SK-N-MC (cell line): ENCODE data around the gene RTN4RL1.
A peak's percentile ranks its signal among the peaks of the same experiment; 100 is the strongest.

Source experiments
- DNase-seq: peaks from one replicate; pipeline ENCODE4 v3.0.0-alpha.2; 2011; ENCODE audit warnings: low read depth, low spot score
- H3K27ac ChIP-seq: fragments of 200-600 bp; sonication (generic); 2 replicates; pipeline ENCODE4 v1.5.1; 2016; ENCODE audit warnings: mixed run types
- H3K36me3 ChIP-seq: fragments of 200-600 bp; sonication (generic); 2 replicates; pipeline ENCODE4 v1.6.1; 2017; ENCODE audit warnings: antibody characterized with exemption, low read length, mixed read lengths; ENCODE audit not compliant: insufficient read depth
- H3K4me3 ChIP-seq: fragments of 200-600 bp; sonication (generic); 2 replicates; pipeline ENCODE4 v1.5.1; 2016
- H3K9ac ChIP-seq: fragments of 200-600 bp; sonication (generic); 2 replicates; pipeline ENCODE4 v1.8.0; 2017; ENCODE audit warnings: mixed run types, mixed read lengths; ENCODE audit not compliant: insufficient read length
- H3K9me3 ChIP-seq: fragments of 200-600 bp; sonication (generic); 2 replicates; pipeline ENCODE4 v1.6.1; 2017; ENCODE audit warnings: low read depth, mild to moderate bottlenecking, antibody characterized with exemption, low read length, moderate library complexity, mixed read lengths
- EZH2 ChIP-seq: fragments of 200-600 bp; sonication (generic); IDR thresholded peaks from one replicate; pipeline ENCODE4 v1.6.1; 2017; ENCODE audit warnings: antibody characterized with exemption
- FOXP2 ChIP-seq: optimal IDR thresholded peaks from 2 replicates; pipeline ENCODE3; 2011; ENCODE audit warnings: mild to moderate bottlenecking, moderate library complexity; ENCODE audit not compliant: insufficient read depth; ENCODE audit errors: extremely low read length, control extremely low read depth
- POLR2AphosphoS5 ChIP-seq: IDR thresholded peaks from 2 replicates; pipeline ENCODE4 v1.6.1; 2012; ENCODE audit warnings: mild to moderate bottlenecking, low read depth, low read length, borderline replicate concordance

The RTN4RL1 gene

DNA sequence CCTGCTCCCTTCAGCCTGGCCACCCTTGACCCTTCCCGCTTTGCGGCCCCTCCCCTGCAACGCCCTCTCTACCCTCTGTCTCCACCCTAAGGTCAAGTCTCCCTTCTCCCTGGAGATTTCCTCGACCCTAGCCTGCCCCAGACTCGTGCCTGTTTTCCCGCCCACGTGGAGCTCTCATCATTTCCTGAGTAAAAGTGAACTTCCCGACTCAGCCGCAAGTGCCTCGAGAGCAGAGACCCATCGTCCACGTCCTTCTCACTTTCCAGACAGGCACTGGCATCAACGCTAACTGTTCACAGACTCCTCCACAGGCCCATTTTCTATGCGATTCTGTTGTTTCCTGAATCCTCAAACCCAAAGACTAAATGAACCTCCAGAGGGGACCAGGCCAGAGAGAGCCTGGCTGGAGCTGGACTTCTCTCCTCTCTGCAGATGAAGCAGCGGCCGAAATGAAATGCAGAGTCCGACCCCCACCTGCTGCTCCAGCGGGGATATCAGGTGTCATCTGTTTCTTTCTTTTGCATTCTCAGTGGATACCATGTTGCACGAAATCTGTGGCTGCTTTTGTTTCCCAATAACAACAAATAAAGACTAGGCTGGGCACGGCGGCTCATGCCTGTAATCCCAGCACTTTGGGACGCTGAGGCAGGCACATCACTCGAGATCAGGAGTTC is 52.5 kb downstream of the RTN4RL1 start:
- DNase-seq: no peak
- no peak overlapping the region for H3K27ac ChIP-seq

DNA sequence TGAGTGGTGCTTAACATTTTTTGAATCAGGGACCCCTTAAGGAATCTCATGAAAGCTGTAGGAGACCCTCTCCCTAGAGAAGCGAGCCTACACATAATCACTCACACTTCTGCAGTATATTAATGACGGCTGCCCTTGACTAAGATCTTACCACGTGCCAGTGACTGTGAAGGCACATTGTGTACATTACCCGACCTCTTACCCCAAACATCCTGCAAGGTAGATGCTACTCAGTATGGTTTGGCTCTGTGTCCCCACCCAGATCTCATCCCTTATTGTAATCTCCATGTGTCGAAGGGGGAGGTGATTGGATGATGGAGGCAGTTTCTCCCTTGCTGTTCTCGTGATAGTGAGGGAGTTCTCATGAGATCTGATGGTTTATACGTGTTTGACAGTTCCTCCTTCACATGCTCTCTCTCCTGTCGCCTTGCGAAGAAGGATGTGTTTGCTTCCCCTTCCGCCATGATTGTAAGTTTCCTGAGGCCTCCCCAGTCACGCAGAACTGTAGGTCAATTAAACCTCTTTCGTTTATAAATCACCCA is 54.2 kb downstream of the RTN4RL1 start:
- no peak for TF ChIP-seq FOXP2
- no peak for TF ChIP-seq POLR2AphosphoS5
- no peak for TF ChIP-seq EZH2
- no peak overlapping the region for H3K4me3 ChIP-seq
- no peak for DNase-seq

More for the DNA sequence above, 52.5 kb downstream of the RTN4RL1 start:
- no peaks in the 10 kb centered on the region for H3K36me3 ChIP-seq
- TF ChIP-seq POLR2AphosphoS5 (no peak), FOXP2 (no peak), EZH2 (no peak)
- H3K9ac ChIP-seq: no peak overlapping the region
- H3K9me3 ChIP-seq: no peaks in the 10 kb centered on the region
- H3K4me3 ChIP-seq: no peak overlapping the region

DNA sequence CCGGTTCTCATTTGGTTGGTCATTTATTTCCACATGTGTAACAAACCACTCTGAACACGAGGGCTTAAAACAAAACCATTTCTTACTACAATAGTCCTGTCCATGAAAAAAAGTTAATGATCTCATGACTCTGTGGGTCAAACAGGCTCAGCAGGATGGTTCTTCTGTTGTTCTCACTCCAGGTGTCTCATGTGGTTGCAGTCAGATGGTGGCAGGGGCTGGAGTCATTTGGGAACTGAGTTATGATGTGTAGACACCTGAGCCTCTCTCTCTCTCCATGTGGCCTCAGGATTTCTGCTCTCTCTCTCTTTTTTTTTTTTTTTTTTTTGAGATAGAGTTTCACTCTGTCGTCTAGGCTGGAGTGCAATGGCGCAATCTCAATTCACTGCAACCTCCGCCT is 55.4 kb downstream of the RTN4RL1 start:
- Histone ChIP-seq H3K9me3 (no peaks in the 10 kb centered on the region), H3K27ac (no peak overlapping the region), H3K9ac (no peak overlapping the region), H3K4me3 (no peak overlapping the region), H3K36me3 (no peaks in the 10 kb centered on the region)
- no peak for TF ChIP-seq EZH2
- TF ChIP-seq FOXP2: no peak
- no peak for TF ChIP-seq POLR2AphosphoS5
- DNase-seq: no peak

More for the DNA sequence above, 54.2 kb downstream of the RTN4RL1 start:
- H3K9me3 ChIP-seq: no peaks in the 10 kb centered on the region
- H3K36me3 ChIP-seq: no peaks in the 10 kb centered on the region
- H3K9ac ChIP-seq: no peak overlapping the region
- H3K27ac ChIP-seq: no peak overlapping the region

DNA sequence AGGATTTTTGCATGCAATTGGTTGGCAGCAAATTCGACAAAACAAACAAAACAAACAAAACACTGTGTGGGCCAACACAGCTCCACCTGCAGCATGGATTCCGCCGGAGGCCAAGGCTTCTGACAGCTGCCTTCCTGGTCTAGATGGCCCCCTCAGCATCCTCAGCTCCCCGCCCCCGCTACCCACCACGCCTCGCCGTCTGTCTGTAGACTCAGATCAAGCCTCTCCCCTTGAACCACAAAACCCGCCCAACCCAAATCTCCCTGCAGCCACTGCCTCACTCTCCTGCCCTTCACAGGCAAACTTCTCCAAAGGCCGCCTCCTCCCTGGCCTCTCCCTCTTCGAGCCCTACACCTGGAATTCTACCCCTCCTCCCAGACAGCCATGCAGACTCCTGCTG is 57.9 kb downstream of the RTN4RL1 start:
- Histone ChIP-seq H3K9me3 (no peaks in the 10 kb centered on the region), H3K4me3 (no peak overlapping the region), H3K9ac (no peak overlapping the region), H3K36me3 (no peaks in the 10 kb centered on the region), H3K27ac (no peak overlapping the region)
- no peak for DNase-seq
- TF ChIP-seq POLR2AphosphoS5: no peak

DNA sequence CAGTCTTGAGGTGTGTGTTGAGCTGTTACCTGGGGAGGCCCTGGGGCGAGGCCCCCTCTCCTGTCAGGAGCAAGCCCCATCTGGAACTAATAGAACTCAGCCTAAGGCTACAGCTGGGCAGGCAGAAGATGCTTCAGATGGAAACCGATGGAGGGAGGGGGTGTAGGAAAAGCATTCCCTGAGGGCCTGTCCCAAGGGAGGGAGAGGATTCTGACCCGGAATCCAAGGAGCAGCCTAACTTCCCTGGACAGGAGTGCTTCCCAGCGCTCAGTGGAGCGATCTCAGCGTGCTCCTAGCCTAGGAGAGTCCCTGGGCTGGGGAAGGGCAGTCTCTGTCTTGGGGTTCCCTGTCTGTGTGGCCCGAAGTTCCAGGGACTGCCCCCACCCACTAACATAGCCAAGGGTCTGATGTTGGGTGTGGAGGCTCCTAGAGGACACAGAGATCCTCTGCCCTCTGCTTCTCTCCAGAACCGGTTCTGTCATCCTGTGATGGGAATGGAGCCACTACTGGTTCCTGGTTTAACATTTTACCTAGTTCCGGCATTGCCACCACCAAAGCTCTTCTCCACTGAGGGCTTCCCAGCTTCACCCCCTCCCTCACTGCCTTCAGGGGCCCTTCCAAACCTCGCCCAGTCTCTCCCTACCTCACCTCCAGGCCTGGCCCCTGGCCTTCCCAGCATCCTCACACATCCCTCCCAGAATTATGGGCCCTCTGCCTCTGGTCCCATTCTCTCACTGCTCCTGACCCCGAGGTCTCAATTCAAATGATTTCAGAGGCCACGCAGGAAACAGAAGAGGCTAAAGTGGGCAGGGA is 58.7 kb downstream of the RTN4RL1 start:
- no peak overlapping the region for H3K4me3 ChIP-seq
- H3K27ac ChIP-seq: no peak overlapping the region
- H3K36me3 ChIP-seq: no peaks in the 10 kb centered on the region
- no peak overlapping the region for H3K9ac ChIP-seq
- no peak for DNase-seq
- H3K9me3 ChIP-seq: no peaks in the 10 kb centered on the region
- TF ChIP-seq POLR2AphosphoS5 (no peak), FOXP2 (no peak), EZH2 (no peak)

DNA sequence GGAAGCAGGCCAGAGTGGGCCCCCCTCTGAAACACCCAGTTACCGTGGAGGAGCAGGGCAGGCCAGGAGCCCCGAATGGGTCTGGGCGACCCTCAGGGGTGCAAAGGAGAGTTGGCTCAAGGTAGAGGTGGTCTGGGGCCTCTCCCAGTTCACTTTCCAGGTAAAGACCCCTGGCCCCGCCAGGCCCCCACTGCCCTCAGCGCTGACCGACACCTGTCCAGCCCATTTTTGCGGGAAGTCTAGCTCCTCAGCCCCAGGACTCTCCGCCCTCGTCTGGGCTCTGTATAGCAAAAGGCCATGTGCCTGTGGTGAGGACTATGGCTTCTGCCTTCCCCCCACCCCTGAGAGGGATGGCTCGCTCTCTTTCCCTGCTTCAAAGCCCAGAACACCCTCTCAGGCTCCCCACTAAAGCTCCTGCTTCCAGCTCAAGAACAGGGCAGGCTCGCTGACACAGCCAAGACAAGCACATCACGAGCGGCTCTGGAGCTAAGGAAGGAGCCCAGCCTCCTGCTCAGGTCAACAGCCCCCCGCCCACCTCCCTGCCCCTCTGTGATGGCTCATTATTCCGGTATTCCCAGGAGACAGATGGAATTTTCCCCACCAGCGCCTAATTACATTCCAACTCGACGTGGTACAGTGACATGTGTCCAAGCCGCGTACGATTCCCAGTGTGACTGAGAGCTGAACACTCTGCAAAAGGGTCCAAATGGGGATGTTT is 59.4 kb downstream of the RTN4RL1 start:
- H3K9me3 ChIP-seq: no peaks in the 10 kb centered on the region
- no peak overlapping the region for H3K4me3 ChIP-seq
- H3K9ac ChIP-seq: no peak overlapping the region
- no peak for TF ChIP-seq POLR2AphosphoS5
- no peak for TF ChIP-seq EZH2
- TF ChIP-seq FOXP2: no peak
- H3K36me3 ChIP-seq: no peaks in the 10 kb centered on the region
- H3K27ac ChIP-seq: no peak overlapping the region
- DNase-seq: no peak

DNA sequence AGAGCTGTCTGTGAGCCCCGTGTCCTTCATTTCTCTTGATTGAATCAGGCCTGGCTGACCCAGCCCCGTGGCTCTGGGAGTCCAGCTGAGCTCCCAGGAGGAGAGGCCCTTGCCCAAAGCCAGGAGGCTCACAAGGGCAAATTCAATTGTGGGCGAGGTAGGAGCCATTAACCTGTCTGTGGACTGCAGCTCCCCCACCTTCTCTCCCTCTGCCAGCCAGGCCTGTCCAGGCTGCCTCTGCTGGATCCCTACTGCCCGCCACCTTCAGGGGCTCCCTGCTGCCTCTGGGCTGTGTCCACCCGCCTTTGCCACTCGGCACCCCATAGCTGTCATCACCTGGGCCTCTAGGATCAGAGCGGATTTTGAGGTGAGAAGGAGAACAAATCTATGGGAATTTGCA is 61.9 kb downstream of the RTN4RL1 start:
- no peak for DNase-seq
- TF ChIP-seq FOXP2: no peak
- no peak for TF ChIP-seq POLR2AphosphoS5
- TF ChIP-seq EZH2: no peak
- H3K9ac ChIP-seq: no peak overlapping the region
- no peaks in the 10 kb centered on the region for H3K9me3 ChIP-seq
- H3K27ac ChIP-seq: no peak overlapping the region
- no peaks in the 10 kb centered on the region for H3K36me3 ChIP-seq
- H3K4me3 ChIP-seq: no peak overlapping the region

DNA sequence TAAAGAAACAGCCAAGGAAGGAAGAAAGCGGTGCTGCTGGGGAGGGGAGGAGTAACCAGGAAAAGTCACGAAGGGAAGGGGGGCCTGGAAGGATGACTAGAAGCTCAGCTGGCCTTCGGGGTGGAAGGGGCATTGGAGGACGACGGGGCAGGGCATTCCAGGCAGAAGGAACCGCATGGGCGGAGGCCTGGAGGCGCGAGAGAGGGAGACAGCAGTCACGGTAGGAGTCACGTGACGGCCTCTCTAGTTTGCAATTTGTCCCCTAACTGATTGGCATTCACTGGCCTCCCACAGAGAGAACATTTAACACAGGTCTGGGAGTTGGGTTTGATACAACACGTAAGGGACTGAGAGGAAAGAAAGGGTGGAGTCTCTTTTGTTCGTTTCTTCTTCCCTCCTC is 63.9 kb downstream of the RTN4RL1 start:
- Histone ChIP-seq H3K9ac (peak overlapping the region; percentile 32), H3K36me3 (no peaks in the 10 kb centered on the region), H3K9me3 (no peaks in the 10 kb centered on the region), H3K4me3 (no peak overlapping the region), H3K27ac (0 out of 2 replicates have a peak overlapping the region, but pooled peaks have one; percentile 31)
- no peak for DNase-seq
- TF ChIP-seq EZH2 (no peak), POLR2AphosphoS5 (no peak), FOXP2 (no peak)
